Stimulated activated CD8-positive, alpha-beta memory T cell treated with anti-CD3 and anti-CD28 coated beads, Interleukin-15, amount 100 ng/mL, for 1 hour (primary cell): ENCODE data around the gene SSX5.
"Not testable (repeated sequence)": the region's sequence is repeated elsewhere in the genome, so short reads cannot be mapped to it uniquely, and the experiment has no call there.

Source experiments
- DNase-seq: peaks from one replicate; pipeline ENCODE4 v3.0.0-alpha.2; 2020; ENCODE audit warnings: low read depth

Gene SSX5, protein sequence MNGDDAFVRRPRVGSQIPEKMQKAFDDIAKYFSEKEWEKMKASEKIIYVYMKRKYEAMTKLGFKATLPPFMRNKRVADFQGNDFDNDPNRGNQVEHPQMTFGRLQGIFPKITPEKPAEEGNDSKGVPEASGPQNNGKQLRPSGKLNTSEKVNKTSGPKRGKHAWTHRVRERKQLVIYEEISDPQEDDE

DNA sequence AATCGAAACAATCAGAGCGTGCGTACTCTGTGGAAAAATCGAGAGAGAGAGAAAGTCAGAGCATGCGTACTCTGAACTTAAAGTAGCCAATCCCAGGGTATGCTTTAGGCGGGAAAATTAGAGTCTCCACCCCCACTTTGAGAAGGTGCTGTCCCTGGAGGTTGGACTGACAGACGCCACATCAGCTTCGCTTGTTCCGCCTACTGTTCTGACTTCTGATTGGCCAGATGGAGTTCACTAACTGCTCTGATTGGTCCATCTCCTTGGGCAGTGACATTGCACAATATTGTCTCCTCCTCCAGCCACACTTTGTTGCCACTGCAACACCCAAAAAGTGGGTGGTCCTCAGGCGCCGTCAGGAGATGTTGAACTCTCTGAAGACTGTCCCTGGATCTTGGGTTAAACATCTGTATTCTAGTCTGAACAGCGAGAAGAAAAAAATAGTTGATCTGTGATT, at the start of gene SSX5:
SSX5 (minus strand) TSS at position 51 of the 457 bp plus-strand sequence. CDS start 1,437 bp downstream, outside the sequence.
- no peak for DNase-seq

DNA sequence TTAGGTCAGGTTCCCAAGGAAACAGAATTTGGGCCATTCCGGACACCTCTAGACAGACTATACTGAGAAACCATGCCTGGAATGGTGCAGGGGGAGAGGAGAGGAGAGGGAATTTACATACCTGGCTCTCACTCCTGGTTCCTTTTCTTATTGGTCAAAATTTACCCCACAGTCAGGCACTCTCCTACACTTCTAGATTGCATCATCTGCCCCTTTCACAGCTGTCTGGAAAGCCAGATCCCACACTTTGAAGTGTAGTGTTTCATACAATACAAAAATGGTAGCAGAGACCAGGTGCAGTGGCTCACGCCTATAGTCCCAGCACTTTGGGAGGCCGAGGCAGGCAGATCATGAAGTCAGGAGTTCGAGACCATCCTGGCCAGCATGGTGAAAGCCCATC, 27.6 kb upstream of the SSX5 start:
- DNase-seq: not testable (repeated sequence)

DNA sequence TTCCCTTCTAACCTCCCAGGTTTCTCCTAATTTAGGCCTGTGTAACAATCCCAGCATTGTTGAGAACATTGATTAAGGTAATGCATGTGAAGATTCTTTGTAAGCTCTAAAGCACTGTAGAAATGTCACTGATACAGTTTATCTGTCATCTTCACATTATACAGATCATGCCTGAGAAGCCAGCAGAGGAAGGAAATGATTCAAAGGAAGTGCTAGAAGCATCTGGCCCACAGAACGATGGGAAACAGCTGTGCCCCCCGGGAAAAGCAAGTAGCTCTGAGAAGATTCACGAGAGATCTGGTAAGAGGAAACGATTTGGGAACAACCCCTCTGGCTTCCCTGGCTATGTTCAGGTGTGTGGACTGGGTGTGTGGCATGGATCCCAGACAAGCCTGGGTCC, 17.7 kb upstream of the SSX5 start:
- not testable (repeated sequence) for DNase-seq

DNA sequence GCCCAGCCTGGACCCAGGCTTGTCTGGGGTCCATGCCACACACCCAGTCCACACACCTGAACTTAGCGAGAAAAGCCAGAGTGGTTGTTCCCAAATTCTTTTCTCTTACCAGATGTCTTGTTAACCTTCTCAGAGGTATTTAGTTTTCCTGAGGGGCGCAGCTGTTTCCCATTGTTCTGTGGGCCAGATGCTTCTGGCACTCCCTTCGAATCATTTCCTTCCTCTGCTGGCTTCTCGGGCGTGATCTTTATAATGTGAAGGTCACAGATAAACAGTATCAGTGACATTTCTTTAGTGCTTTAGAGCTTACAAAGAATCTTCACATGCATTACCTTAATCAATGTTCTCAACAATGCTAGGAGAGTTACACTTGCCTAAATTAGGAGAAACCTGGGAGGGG, 6.6 kb downstream of the SSX5 start:
- DNase-seq: not testable (repeated sequence)

DNA sequence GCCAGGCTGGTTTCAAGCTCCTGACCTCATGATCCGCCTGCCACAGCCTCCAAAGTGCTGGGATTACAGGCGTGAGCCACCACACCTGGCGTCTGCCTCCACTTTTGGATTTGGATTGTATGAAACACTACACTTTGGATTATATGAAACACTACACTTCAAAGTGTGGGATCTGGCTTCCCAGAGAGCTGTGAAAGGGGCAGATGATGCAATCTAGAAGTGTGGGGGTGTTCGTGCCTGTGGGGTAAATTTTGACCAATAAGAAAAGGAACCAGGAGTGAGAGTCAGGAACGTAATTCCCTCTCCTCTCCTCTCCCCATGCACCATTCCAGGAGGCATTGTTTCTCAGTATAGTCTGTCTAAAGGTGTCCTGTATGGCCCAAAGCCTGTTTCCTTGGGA, 14.7 kb downstream of the SSX5 start:
- not testable (repeated sequence) for DNase-seq

DNA sequence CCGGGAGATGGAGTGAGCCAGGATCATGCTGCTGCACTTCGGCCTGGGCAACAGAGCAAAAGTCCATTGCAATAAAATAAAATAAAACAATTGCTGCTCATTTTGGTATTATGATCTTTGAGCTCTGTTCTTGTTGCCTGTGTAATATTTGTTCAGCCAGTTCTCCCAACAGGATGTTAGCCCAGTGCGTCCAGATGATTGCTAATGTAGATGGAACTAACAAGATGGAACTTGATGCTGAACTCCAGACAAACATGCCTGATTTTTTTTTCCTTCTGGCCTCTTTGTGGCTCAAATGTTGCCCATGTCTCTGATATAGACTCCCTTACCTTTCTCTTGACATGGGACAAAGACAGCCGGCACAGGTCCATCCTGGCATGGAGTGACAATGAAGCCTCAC, 15.8 kb downstream of the SSX5 start:
- no peak for DNase-seq

DNA sequence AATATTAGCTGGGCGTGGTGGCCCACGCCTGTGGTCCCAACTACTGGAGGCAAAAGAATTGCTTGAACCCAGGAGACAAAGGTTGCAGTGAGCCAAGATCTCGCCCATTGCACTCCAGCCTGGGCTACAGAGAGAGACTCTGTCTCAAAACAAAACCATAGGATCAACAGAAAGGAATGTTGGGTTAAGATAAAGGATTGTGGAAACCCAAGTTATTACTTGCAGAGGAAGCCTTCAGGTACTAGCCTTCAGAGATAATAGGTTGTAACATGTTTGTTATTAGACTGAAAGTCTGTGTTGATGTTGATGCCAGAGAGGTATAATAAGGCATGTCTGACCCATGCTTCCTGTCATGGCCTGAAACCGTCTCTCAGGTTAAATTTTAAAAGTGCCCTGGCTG, 16.9 kb downstream of the SSX5 start:
- DNase-seq: no peak

DNA sequence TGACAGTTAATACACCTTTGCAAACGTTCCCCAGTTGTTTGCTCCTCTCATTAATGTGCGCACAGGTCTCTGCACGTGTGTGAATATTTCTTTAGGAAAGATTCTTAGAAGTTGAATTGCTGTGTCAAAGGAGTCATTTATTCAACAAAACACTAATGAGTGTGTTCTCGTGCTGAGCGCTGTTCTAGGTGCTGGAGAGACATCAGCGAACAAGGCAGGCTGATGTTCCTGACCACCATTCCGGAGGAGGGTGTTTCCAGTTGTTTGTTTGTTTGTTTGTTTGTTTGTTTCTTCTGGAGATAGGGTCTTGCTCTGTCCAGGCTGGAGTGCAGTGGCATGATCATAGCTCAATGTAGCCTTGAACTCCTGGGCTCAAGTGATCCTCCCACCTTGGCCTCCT, 30.3 kb downstream of the SSX5 start:
- DNase-seq: not testable (repeated sequence)

DNA sequence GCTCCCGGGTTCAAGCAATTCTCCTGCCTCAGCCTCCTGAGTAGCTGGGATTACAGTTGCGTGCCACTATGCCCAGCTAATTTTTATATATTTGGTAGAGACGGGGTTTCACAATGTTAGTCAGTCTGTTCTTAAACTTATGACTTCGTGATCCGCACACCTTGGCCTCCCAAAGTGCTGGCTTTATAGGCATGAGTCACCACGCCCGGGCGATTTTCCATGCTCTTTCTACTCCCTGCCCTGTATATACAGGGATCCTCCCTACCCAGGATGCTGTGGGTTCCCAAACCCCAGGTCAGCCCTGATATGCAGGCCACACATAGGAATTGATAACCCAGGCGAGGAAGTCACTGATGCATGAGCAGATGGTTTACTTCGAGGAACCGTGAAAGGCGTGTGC, 31.4 kb downstream of the SSX5 start:
- no peak for DNase-seq

DNA sequence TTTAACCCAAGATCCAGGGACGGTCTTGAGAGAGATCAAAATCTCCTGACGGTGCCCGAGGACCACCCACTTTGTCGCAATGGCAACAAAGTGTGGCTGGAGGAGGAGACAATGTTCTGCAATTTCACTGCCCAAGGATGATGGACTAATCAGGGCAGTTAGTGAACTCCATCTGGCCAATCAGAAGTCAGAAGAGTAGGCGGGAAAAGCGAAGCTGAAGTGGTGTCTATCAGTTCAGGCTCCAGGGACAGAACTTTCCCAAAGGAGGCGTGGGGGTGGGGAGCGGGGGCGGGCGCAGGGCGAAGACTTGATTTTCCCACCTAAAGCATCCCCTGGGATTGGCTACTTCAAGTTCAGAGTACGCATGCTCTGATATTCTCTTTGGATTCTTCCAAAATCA, 40.6 kb downstream of the SSX5 start:
- no peak for DNase-seq

DNA sequence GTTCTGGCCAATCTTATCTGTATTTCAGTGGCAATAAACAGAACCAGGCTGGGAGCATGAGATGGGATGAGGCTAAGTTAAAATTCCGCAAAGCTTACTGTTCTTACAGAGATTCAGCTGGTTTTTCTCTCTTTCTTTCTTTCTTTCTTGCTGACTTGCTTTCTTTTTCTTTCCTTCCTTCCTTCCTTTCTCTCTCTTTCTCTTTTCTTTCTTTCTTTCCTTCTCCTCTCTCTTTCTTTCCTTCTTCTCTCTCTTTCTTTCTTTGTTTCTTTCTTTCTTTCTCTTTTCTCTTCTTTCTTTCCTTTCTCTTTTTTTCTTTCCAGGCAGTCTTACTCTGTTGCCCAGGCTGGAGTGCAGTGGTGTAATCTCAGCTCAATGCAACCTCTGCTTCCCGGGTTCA, 41.8 kb downstream of the SSX5 start:
- DNase-seq: no peak

DNA sequence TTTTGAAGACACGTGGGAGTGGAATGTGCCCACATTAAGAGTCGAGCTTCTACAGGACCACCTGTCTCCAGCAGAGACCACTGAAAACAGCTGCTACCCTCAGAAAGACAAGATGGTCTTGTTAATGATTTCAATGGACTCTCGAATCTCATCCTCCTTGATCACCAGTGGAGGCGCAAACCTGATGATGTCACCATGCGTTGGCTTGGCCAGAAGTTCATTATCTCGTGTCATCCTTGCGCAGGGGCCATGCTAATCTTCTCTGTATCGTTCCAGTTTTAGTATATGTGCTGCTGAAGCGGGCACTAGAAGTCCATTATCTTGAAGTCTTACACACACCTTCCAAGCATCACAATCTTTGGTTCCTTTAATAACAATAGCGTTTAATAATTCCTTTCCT, 42.8 kb downstream of the SSX5 start:
- DNase-seq: no peak

DNA sequence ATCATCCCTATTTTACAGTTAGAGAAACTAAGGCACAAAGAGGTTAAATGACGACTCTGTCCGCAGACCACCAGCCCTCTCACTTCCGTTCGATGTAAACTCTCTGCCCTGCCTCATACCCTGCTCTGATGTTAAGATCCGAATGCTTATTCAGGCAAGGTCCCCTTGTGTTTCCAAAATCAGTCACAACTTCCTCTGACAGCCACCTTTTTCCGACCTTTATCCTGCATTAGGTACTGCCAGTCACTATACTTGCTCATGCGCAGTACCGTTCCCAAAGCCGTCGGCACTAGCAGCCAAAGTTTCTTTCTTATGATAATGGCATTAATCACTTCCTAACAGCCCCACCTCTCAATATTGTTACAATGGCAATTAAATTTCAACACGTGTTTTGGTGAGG, 53.9 kb downstream of the SSX5 start:
- not testable (repeated sequence) for DNase-seq

DNA sequence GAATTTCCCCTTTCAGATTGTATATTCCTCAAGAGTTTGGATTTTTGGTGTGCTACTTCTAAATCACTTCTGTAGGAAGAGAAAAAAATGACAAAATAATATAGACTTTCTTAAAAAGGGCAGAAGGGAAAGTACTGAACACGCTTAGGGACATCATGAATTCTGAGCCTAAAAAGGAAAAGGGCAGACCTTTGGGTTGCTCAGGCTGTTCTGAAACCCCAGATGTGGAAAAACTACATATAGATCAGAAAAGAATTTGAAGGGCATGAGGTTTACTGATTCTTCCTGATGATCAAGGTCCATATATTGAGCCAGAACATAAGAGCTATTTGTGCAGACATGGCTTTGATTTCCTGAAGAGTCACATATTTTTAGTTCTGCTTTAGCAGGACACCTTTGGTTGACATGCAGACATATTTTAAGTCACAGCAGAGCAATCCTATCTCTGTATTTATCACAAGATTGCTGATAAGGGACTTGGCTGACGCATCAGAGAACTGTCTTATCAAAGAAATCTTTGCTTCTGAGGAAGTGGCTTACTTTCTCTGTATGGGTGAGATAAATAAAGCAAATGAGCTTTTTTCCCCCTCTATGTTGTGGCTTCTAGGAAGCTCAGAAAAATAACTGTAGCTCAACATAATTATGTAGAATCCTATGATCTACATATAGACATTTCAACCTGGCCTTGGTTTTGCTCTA, 54.6 kb downstream of the SSX5 start:
- DNase-seq: not testable (repeated sequence)

DNA sequence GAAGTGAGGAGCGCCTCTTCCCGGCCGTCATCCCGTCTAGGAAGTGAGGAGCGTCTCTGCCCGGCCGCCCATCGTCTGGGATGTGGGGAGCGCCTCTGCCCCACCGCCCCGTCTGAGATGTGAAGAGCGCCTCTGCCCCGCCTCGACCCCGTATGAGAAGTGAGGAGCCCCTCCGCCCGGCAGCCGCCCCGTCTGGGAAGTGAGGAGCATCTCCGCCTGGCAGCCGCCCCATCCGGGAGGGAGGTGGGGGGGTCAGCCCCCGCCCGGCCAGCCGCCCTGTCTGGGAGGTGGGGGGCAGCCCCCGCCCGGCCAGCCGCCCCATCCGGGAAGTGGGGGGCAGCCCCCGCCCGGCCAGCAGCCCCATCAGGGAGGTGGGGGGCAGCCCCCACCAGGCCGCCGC, 57.5 kb downstream of the SSX5 start:
- DNase-seq: not testable (repeated sequence)
